Endothelial cell of umbilical vein (primary cell): ENCODE measurements around the gene ADARB1. TPM values are rescaled to one million over a fixed set of nuclear protein-coding genes. Genes with fewer than 3 reads are reported as not detected.
"Not testable (repeated sequence)": the region's sequence is repeated elsewhere in the genome, so short reads cannot be mapped to it uniquely, and the experiment has no call there.

Experiments
- BruUV-seq: library from RNA; stranded (reverse); fragments of 400-500 nt; replicated peaks from 2 replicates; lab custom pipeline; 2021; lab: Mats Ljungman, UMichigan
- CTCF ChIA-PET: fragments of 300-600, 350-600 bp; sonication (Branson Sonifier 250); formaldehyde crosslinking; loops from one replicate; lab custom pipeline; 2021; ENCODE audit warnings: antibody characterized with exemption, inconsistent platforms; lab: Charles Lee
- POLR2A ChIA-PET: fragments of 300-600, 350-600 bp; sonication (Branson Sonifier 250); formaldehyde crosslinking; loops from one replicate; lab custom pipeline; 2021; ENCODE audit warnings: antibody characterized with exemption, inconsistent platforms; lab: Charles Lee
- DNase-seq: peaks from one replicate; pipeline ENCODE4 v3.0.0-alpha.2; 2011; ENCODE audit warnings: low read depth, low spot score
- FAIRE-seq: peaks from 2 replicates; lab custom pipeline; 2011; peaks lifted over from hg19 to GRCh38; lab: Jason Lieb, UNC
- H2AFZ ChIP-seq: 2 replicates; pipeline ENCODE4 v1.6.0; 2012; ENCODE audit warnings: low read depth, low read length, control low read depth, inconsistent platforms
- H3K27ac ChIP-seq: 2 replicates; pipeline ENCODE4 v1.5.1; 2011; ENCODE audit warnings: low read depth, mild to moderate bottlenecking, control low read depth, low read length, moderate library complexity; ENCODE audit not compliant: insufficient read depth
- H3K27me3 ChIP-seq, 2 experiments: 2 replicates each; pipeline versions ENCODE4 v1.6.0 to v1.6.1; 2011; ENCODE audit warnings: low read length in 2 of 2, mixed read lengths in 1 of 2; ENCODE audit not compliant: control insufficient read depth in 2 of 2, insufficient read depth in 2 of 2
- H3K36me3 ChIP-seq, 2 experiments: 2 replicates in 1 of 2; 3 replicates in 1 of 2; pipeline ENCODE4 v1.5.1; 2011; ENCODE audit warnings: low read length in 2 of 2, mild to moderate bottlenecking in 1 of 2, moderate library complexity in 1 of 2; ENCODE audit not compliant: control insufficient read depth in 2 of 2, insufficient read depth in 2 of 2; ENCODE audit errors: extremely low read depth in 1 of 2
- H3K4me1 ChIP-seq: 3 replicates; pipeline ENCODE4 v1.5.1; 2011; ENCODE audit warnings: mild to moderate bottlenecking, low read length; ENCODE audit not compliant: control insufficient read depth, insufficient read depth; ENCODE audit errors: extremely low read depth
- H3K4me2 ChIP-seq: 2 replicates; pipeline ENCODE4 v1.6.1; 2011; ENCODE audit warnings: low read length, control low read depth, mixed read lengths; ENCODE audit not compliant: insufficient read depth
- H3K4me3 ChIP-seq, 3 experiments: fragments of 200-600 bp in 1 of 3; sonication (generic), shearing (Covaris generic) in 1 of 3; replicated peaks in 1 of 3; 2 replicates each; pipeline ENCODE4 v1.5.1; 2011 to 2016; ENCODE audit warnings: control low read depth in 3 of 3, low read length in 3 of 3, mild to moderate bottlenecking in 2 of 3, inconsistent platforms in 1 of 3, low read depth in 1 of 3, moderate library complexity in 1 of 3; ENCODE audit not compliant: insufficient read depth in 1 of 3
- H3K79me2 ChIP-seq: 2 replicates; pipeline ENCODE4 v1.6.0; 2012; ENCODE audit warnings: low read length, inconsistent platforms; ENCODE audit not compliant: control insufficient read depth, insufficient read depth
- H3K9ac ChIP-seq: replicated peaks from 2 replicates; pipeline ENCODE3; 2011; ENCODE audit warnings: low read length, control low read depth; ENCODE audit not compliant: insufficient read depth; ENCODE audit errors: extremely low read depth
- H3K9me1 ChIP-seq: replicated peaks from 3 replicates; pipeline ENCODE4 v1.6.0; 2011; ENCODE audit warnings: mild to moderate bottlenecking, low read length; ENCODE audit not compliant: control insufficient read depth, insufficient read depth; ENCODE audit errors: extremely low read depth
- H3K9me3 ChIP-seq: replicated peaks from 2 replicates; pipeline ENCODE4 v1.5.1; 2012; ENCODE audit warnings: low read length, inconsistent platforms; ENCODE audit not compliant: control insufficient read depth, insufficient read depth
- H4K20me1 ChIP-seq: replicated peaks from 2 replicates; pipeline ENCODE3; 2011; ENCODE audit warnings: mild to moderate bottlenecking, low read length; ENCODE audit not compliant: control insufficient read depth, insufficient read depth; ENCODE audit errors: extremely low read depth
- FOS ChIP-seq: IDR thresholded peaks from 2 replicates; pipeline ENCODE4 v1.6.1; 2011; ENCODE audit warnings: mild to moderate bottlenecking, low read length, moderate library complexity, borderline replicate concordance; ENCODE audit not compliant: insufficient read depth
- GATA2 ChIP-seq: IDR thresholded peaks from 2 replicates; pipeline ENCODE4 v1.7.0; 2011; ENCODE audit warnings: low read depth, mild to moderate bottlenecking, moderate library complexity, mixed read lengths, low read length; ENCODE audit not compliant: insufficient read length, insufficient read depth
- MYC ChIP-seq: IDR thresholded peaks from one replicate; pipeline ENCODE4 v1.6.1; 2011; ENCODE audit warnings: mild to moderate bottlenecking, low read depth, low read length
- POLR2AphosphoS5 ChIP-seq: IDR thresholded peaks from 2 replicates; pipeline ENCODE4 v1.6.1; 2012; ENCODE audit warnings: low read depth, mild to moderate bottlenecking, control low read depth, low read length, moderate library complexity; ENCODE audit not compliant: insufficient read depth
- dilution Hi-C: fragments of 300-500 bp; cut with MboI; formaldehyde crosslinking; loops from one replicate; pipeline ENCODE4 v1.15.0; 2019; ENCODE audit warnings: low sequenced_read_pairs; ENCODE audit not compliant: extremely low pct_ligation_motif_present
- intact Hi-C: fragments of 100-400 bp; cut with micrococcal nuclease; formaldehyde crosslinking; loops from one replicate; pipeline ENCODE4 v1.10.0; 2022
- polyA plus RNA-seq, 4 experiments: library from polyadenylated mRNA; depleted of rRNA in 3 of 4; stranded (reverse) in 3 of 4; unstranded in 1 of 4; fragments of >200 nt; gene quantifications; 2 replicates each; pipeline versions ENCODE4 v1.2.1 to v1.2.3, GENCODE V29; 2011 to 2012; ENCODE audit warnings: missing spikeins in 1 of 4
- total RNA-seq: library from RNA; stranded (reverse); gene quantifications from 2 replicates; pipeline ENCODE4 v1.2.3, GENCODE V29; 2021
- TF ChIP-seq, protein P1 (sequence below), 2 donors: IDR thresholded peaks; 1 replicate in 1 of 2; 2 replicates in 1 of 2; pipeline ENCODE4 v1.5.1; 2011; ENCODE audit warnings: low read length in 2 of 2, mild to moderate bottlenecking in 2 of 2, moderate library complexity in 2 of 2, control low read depth in 1 of 2, inconsistent platforms in 1 of 2, low read depth in 1 of 2; ENCODE audit not compliant: insufficient read depth in 1 of 2; ENCODE audit errors: extremely low read depth in 1 of 2

ADARB1 gene
- total and polyA plus RNA-seq, 2 donors (not counting 3 experiments of a cell fraction or from before 2014, with no cell fraction given): 32.5 to 54.3 TPM

DNA sequence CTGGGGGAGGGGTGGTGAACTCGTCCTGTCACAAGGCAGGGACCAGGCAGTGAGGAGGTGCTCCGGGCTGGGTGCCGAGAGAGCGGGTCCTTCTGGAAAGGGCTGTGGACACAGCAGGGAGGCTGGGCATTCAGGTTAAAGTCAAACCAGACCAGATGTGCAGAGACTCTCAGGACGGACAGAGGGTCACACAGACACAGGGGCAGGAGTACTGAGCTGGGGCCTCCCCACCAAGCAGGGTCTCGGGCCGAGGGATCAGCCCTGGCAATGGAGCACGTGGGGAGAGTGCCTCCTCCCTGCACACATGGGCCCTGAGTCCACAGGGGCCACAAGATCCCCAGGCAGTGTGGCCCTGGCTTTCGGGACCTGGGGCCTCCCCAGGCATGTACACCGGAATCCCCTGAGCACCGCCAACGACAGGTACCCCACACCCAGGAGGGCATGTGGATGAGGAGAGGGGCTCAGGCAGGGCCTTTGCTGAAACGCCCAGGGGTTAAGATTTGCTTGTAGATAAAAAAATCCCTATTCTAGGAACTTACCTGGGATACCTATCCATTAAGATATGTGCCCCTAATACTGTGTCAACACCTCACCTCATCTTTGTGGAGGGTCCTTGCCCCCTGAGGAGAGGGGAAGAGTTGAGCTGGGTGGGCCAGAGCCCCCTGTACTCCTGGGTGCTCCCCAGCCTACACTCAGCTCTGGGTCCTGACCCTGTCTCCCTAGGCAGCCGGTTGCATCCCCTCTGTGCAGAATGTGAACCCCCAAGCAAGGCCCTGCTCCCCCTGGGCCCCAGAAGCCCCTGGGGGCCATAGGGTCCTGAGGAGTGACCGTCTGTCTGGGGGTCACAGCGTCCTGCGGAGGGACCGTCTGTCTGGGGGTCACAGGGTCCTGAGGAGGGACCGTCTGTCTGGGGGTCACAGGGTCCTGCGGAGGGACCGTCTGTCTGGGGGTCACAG lies 46.9 kb upstream of the ADARB1 start:
- Histone ChIP-seq H3K36me3 (no peaks in the 10 kb centered on the region), H3K9me3 (no peaks in the 10 kb centered on the region), H3K4me3 (no peak overlapping the region), H3K9me1 (no peaks in the 10 kb centered on the region), H3K4me1 (no peaks in the 10 kb centered on the region), H3K79me2 (no peaks in the 10 kb centered on the region), H3K4me2 (no peak overlapping the region), H2AFZ (no peak overlapping the region), H4K20me1 (no peaks in the 10 kb centered on the region), H3K27me3 (no peaks in the 10 kb centered on the region), H3K27ac (no peak overlapping the region), H3K9ac (no peak overlapping the region)
- DNase-seq (no peak), FAIRE-seq (no peak)
- intact Hi-C loops (no loop called here), dilution Hi-C loops (no loop called here)
- CTCF ChIA-PET: interaction anchor here (1.6 to 1.9 kb wide), 2 partner anchors 23 to 101 kb away, joined by 4 to 6 read pairs; no protein-coding TSS in a partner anchor
- BruUV-seq: no TSS peak
- POLR2A ChIA-PET: no interaction called here
- TF ChIP-seq, protein P1, sequence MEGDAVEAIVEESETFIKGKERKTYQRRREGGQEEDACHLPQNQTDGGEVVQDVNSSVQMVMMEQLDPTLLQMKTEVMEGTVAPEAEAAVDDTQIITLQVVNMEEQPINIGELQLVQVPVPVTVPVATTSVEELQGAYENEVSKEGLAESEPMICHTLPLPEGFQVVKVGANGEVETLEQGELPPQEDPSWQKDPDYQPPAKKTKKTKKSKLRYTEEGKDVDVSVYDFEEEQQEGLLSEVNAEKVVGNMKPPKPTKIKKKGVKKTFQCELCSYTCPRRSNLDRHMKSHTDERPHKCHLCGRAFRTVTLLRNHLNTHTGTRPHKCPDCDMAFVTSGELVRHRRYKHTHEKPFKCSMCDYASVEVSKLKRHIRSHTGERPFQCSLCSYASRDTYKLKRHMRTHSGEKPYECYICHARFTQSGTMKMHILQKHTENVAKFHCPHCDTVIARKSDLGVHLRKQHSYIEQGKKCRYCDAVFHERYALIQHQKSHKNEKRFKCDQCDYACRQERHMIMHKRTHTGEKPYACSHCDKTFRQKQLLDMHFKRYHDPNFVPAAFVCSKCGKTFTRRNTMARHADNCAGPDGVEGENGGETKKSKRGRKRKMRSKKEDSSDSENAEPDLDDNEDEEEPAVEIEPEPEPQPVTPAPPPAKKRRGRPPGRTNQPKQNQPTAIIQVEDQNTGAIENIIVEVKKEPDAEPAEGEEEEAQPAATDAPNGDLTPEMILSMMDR (IDR thresholded peaks at IDR 0.05; ENCODE audit: extremely low read depth in 1 of 2, insufficient read depth in 1 of 2, low read depth in 1 of 2, low read length in 2 of 2): no peak
- TF ChIP-seq FOS (no peak), GATA2 (no peak), POLR2AphosphoS5 (no peak), MYC (no peak)

DNA sequence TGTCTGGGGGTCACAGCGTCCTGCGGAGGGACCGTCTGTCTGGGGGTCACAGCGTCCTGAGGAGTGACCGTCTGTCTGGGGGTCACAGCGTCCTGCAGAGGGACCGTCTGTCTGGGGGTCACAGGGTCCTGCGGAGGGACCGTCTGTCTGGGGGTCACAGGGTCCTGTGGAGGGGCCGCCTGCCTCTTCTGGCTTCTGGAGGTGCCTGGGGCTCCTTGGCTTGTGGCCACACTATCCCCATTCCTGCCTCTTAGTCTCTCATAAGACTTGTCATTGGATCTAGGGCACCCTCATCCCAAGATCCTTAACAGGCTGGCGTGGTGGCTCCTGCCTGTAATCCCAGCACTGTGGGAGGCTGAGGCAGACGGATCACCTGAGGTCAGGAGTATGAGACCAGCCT lies 45.7 kb upstream of the ADARB1 start:
- H3K4me1 ChIP-seq, H3K36me3 ChIP-seq, H3K4me2 ChIP-seq, intact Hi-C loops, H3K27ac ChIP-seq, H3K9ac ChIP-seq, H3K4me3 ChIP-seq, H3K79me2 ChIP-seq, H3K9me1 ChIP-seq, BruUV-seq, H3K27me3 ChIP-seq, H2AFZ ChIP-seq, dilution Hi-C loops, H4K20me1 ChIP-seq, DNase-seq, FAIRE-seq, H3K9me3 ChIP-seq, POLR2A ChIA-PET: not testable (repeated sequence)
- CTCF ChIA-PET: interaction anchor here (0.6 to 1.1 kb wide), 2 partner anchors 74 to 637 kb away, joined by 3 read pairs; no protein-coding TSS in a partner anchor
